Peyer's patch (tissue), 4 donors: ENCODE measurements around the gene PRKACB.

Experiments
- POLR2A ChIP-seq, 2 donors: fragments of 450-650 bp; IDR thresholded peaks; one replicate each; pipeline ENCODE4 v1.5.1; 2017; ENCODE audit warnings: antibody characterized with exemption in 2 of 2, mild to moderate bottlenecking in 2 of 2, moderate library complexity in 2 of 2
- TF ChIP-seq, protein P1 (sequence below), 6 experiments: fragments of 450-650 bp in 4 of 6; fragments of 200-600 bp in 2 of 6; sonication (generic) in 1 of 6; IDR thresholded peaks; one replicate each; pipeline ENCODE4 v1.5.1; 2017 to 2019; ENCODE audit warnings: antibody characterized with exemption in 6 of 6, mild to moderate bottlenecking in 3 of 6, moderate library complexity in 1 of 6

DNA sequence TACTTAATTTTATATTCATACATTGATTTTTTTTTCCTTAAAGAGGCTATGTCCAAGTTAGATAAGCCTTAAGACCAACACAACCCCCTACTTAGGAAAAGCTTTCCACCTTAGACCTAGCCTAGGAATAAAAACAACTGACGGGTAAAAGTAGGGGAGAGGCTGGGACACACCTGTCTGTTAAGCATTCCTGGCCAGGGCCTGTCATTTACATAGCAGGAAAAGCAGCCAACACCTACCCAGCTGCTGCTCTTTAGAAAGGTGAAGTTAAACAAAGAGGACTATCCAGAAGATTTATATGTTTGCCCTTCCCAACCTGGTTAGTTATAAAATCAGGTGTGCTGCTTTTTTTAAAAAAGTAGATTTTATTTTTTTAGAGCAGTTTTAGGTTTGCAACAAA is 128.3 kb downstream of the PRKACB start:
- TF ChIP-seq, protein P1, sequence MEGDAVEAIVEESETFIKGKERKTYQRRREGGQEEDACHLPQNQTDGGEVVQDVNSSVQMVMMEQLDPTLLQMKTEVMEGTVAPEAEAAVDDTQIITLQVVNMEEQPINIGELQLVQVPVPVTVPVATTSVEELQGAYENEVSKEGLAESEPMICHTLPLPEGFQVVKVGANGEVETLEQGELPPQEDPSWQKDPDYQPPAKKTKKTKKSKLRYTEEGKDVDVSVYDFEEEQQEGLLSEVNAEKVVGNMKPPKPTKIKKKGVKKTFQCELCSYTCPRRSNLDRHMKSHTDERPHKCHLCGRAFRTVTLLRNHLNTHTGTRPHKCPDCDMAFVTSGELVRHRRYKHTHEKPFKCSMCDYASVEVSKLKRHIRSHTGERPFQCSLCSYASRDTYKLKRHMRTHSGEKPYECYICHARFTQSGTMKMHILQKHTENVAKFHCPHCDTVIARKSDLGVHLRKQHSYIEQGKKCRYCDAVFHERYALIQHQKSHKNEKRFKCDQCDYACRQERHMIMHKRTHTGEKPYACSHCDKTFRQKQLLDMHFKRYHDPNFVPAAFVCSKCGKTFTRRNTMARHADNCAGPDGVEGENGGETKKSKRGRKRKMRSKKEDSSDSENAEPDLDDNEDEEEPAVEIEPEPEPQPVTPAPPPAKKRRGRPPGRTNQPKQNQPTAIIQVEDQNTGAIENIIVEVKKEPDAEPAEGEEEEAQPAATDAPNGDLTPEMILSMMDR (IDR thresholded peaks at IDR 0.05): no peak
- peak in 1 of 2 donors; percentile 38 for TF ChIP-seq POLR2A (IDR thresholded peaks at IDR 0.05)
